Coronary artery (tissue), 2 donors: ENCODE data around the gene APELA.

ENCODE experiments used
- DNase-seq: peaks from one replicate; pipeline ENCODE4 v3.0.0-alpha.2; 2017; ENCODE audit warnings: low spot score
- H3K27ac ChIP-seq, 2 donors: fragments of 200-600 bp; sonication (generic); one replicate each; pipeline ENCODE4 v1.5.1; 2016 to 2019
- H3K4me3 ChIP-seq: fragments of 200-600 bp; sonication (generic); 2 replicates; pipeline ENCODE4 v1.5.1; 2016; ENCODE audit warnings: mild to moderate bottlenecking, moderate library complexity
- CTCF ChIP-seq: fragments of 200-600 bp; sonication (generic); IDR thresholded peaks from one replicate; pipeline ENCODE4 v1.5.1; 2019; ENCODE audit warnings: antibody characterized with exemption

Gene APELA

GRCh38 chr4:164876700-164877324 lies at the start of gene APELA:
APELA (plus strand) TSS chr4:164877178; CDS start chr4:164877332, 154 bp downstream.
- DNase-seq = no peak
- Histone ChIP-seq H3K4me3 (no peak within 1 kb of the TSS), H3K27ac (no peak within 1 kb of the TSS)
- no peak for TF ChIP-seq CTCF

GRCh38 chr4:164828955-164829354 lies 48.0 kb upstream of the APELA start:
- no peak for DNase-seq
- Histone ChIP-seq H3K4me3 (no peak overlapping the region), H3K27ac (no peak overlapping the region)
- TF ChIP-seq CTCF = no peak

- H3K4me3 ChIP-seq = no peak overlapping the region
- H3K27ac ChIP-seq = no peak overlapping the region
- TF ChIP-seq CTCF = no peak
- no peak for DNase-seq
Measured at GRCh38 chr4:164846566-164846965, 30.4 kb upstream of the APELA start.

- Histone ChIP-seq H3K4me3 (no peak overlapping the region), H3K27ac (no peak overlapping the region)
- TF ChIP-seq CTCF = no peak
- no peak for DNase-seq
Measured at GRCh38 chr4:164847016-164847415, 30.0 kb upstream of the APELA start.

GRCh38 chr4:164847967-164848649 lies 28.9 kb upstream of the APELA start:
- TF ChIP-seq CTCF = no peak
- Histone ChIP-seq H3K4me3 (no peak overlapping the region), H3K27ac (no peak overlapping the region)
- DNase-seq = no peak

- Histone ChIP-seq H3K27ac (no peak overlapping the region), H3K4me3 (no peak overlapping the region)
- DNase-seq = no peak
- TF ChIP-seq CTCF = no peak
Measured at GRCh38 chr4:164856396-164856795, 20.6 kb upstream of the APELA start.
